Thymus (tissue), 14 donors: Measurements from ENCODE around the gene ITGAV. TPM values are rescaled to one million over a fixed set of nuclear protein-coding genes. Genes with fewer than 3 reads are reported as not detected.

ENCODE experiments used
- DNase-seq, 9 donors: peaks; one replicate each; pipeline ENCODE4 v3.0.0-alpha.2; 2013; ENCODE audit warnings: low spot score in 9 of 9, low read depth in 6 of 9, missing footprints in 1 of 9
- H3K27ac ChIP-seq, 2 donors: one replicate each; pipeline ENCODE4 v1.5.1; 2013; ENCODE audit warnings: control low read depth in 1 of 2, low read depth in 1 of 2, low read length in 1 of 2, mild to moderate bottlenecking in 1 of 2, moderate library complexity in 1 of 2
- H3K27me3 ChIP-seq, 2 donors: one replicate each; pipeline ENCODE4 v1.5.1; 2013; ENCODE audit warnings: low read length in 1 of 2; ENCODE audit not compliant: control insufficient read depth in 2 of 2, insufficient read depth in 1 of 2
- H3K36me3 ChIP-seq, 2 donors: one replicate each; pipeline ENCODE4 v1.5.1; 2013; ENCODE audit warnings: low read length in 1 of 2, mild to moderate bottlenecking in 1 of 2, moderate library complexity in 1 of 2; ENCODE audit not compliant: control insufficient read depth in 2 of 2, insufficient read depth in 2 of 2
- H3K4me1 ChIP-seq, 2 donors: one replicate each; pipeline ENCODE4 v1.5.1; 2013; ENCODE audit warnings: low read length in 2 of 2; ENCODE audit not compliant: control insufficient read depth in 2 of 2, insufficient read depth in 2 of 2
- H3K4me3 ChIP-seq, 2 donors: one replicate each; pipeline ENCODE4 v1.5.1; 2013; ENCODE audit warnings: low read length in 2 of 2, control low read depth in 1 of 2, mild to moderate bottlenecking in 1 of 2
- H3K9me3 ChIP-seq, 2 donors: one replicate each; pipeline ENCODE4 v1.5.1; 2013; ENCODE audit warnings: low read length in 1 of 2, mild to moderate bottlenecking in 1 of 2; ENCODE audit not compliant: control insufficient read depth in 2 of 2, insufficient read depth in 1 of 2
- WGBS: extraction: QIAGEN DNeasy Blood & Tissue Kit; methylation state at CpG from one replicate; pipeline ENCODE4 v1.1.7; 2013; 5-methylcytosine and 5-hydroxymethylcytosine counted together
- long read RNA-seq, 10 donors: transcript quantifications; one replicate each; lab custom pipeline, GENCODE V29; 2026
- polyA plus RNA-seq: library from polyadenylated mRNA; stranded (reverse); fragments of 200-250 nt; gene quantifications from one replicate; pipeline ENCODE4 v1.2.3, GENCODE V29; 2013
- total RNA-seq: library from RNA; stranded (reverse); fragments of 120-200 nt; gene quantifications from one replicate; pipeline ENCODE4 v1.2.4, GENCODE V29; 2013
- donor health status: healthy.

The ITGAV gene
- total RNA-seq: 44.6 TPM
- 23.9 TPM for polyA plus RNA-seq
- long read RNA-seq, donor 1, full-length matches to known transcripts: 1 of 1 reads
- long read RNA-seq, donor 1, partial matches to known transcripts: 0 of 1 reads
- long read RNA-seq, donor 1, other reads (novel, unspliced or antisense): 0 of 1 reads
- long read RNA-seq, donor 2, full-length matches to known transcripts: 1 of 1 reads
- long read RNA-seq, donor 2, partial matches to known transcripts: 0 of 1 reads
- long read RNA-seq, donor 2, other reads (novel, unspliced or antisense): 0 of 1 reads
- long read RNA-seq, donor 3, full-length matches to known transcripts: 3 of 3 reads
- long read RNA-seq, donor 3, partial matches to known transcripts: 0 of 3 reads
- long read RNA-seq, donor 3, other reads (novel, unspliced or antisense): 0 of 3 reads
- long read RNA-seq, donor 4, full-length matches to known transcripts: 2 of 2 reads
- long read RNA-seq, donor 4, partial matches to known transcripts: 0 of 2 reads
- long read RNA-seq, donor 4, other reads (novel, unspliced or antisense): 0 of 2 reads
- long read RNA-seq, donor 5, full-length matches to known transcripts: 2 of 2 reads
- long read RNA-seq, donor 5, partial matches to known transcripts: 0 of 2 reads
- long read RNA-seq, donor 5, other reads (novel, unspliced or antisense): 0 of 2 reads
- long read RNA-seq, donor 6: 0 reads
- long read RNA-seq, donor 7, full-length matches to known transcripts: 1 of 1 reads
- long read RNA-seq, donor 7, partial matches to known transcripts: 0 of 1 reads
- long read RNA-seq, donor 7, other reads (novel, unspliced or antisense): 0 of 1 reads
- long read RNA-seq, donor 8, full-length matches to known transcripts: 2 of 8 reads
- long read RNA-seq, donor 8, partial matches to known transcripts: 6 of 8 reads
- long read RNA-seq, donor 8, other reads (novel, unspliced or antisense): 0 of 8 reads
- long read RNA-seq, donor 9, full-length matches to known transcripts: 2 of 2 reads
- long read RNA-seq, donor 9, partial matches to known transcripts: 0 of 2 reads
- long read RNA-seq, donor 9, other reads (novel, unspliced or antisense): 0 of 2 reads
- long read RNA-seq, donor 10: 0 reads

GRCh38 chr2:186589612-186590349 is at the start of gene ITGAV:
ITGAV (plus strand) TSS chr2:186590056; CDS start chr2:186590339, 283 bp downstream.
- Histone ChIP-seq H3K27ac (peak within 1 kb of the TSS; percentile 77 to 80), H3K27me3 (no peaks in the 10 kb centered on the region), H3K36me3 (no peaks in the 10 kb centered on the region), H3K4me1 (peaks cover 3 to 6% of the 10 kb centered on the region in 2 donors), H3K4me3 (peak within 1 kb of the TSS; percentile 69 to 88), H3K9me3 (no peaks in the 10 kb centered on the region)
- WGBS: under 1% methylated on average over 71 of the region's 71 CpGs
- peak in 8 of 9 donors; percentile 45 to 88 (median 74) for DNase-seq

- H3K4me1 ChIP-seq: no peaks in the 10 kb centered on the region
- H3K27ac ChIP-seq: peak overlapping the region in 1 of 2 donors; percentile 15
- no peaks in the 10 kb centered on the region for H3K36me3 ChIP-seq
- H3K9me3 ChIP-seq: no peaks in the 10 kb centered on the region
- H3K27me3 ChIP-seq: no peaks in the 10 kb centered on the region
- no peak for DNase-seq
- WGBS: 96% methylated on average over 4 of the region's 4 CpGs
- H3K4me3 ChIP-seq: no peak overlapping the region
These were observed 48.9 kb upstream of the ITGAV start for GRCh38 chr2:186540941-186541340.

GRCh38 chr2:186542002-186542401 is 47.9 kb upstream of the ITGAV start:
- H3K27me3 ChIP-seq: no peaks in the 10 kb centered on the region
- H3K4me1 ChIP-seq: no peaks in the 10 kb centered on the region
- no peaks in the 10 kb centered on the region for H3K36me3 ChIP-seq
- no peak overlapping the region for H3K4me3 ChIP-seq
- H3K27ac ChIP-seq: peak overlapping the region in 1 of 2 donors; percentile 28
- WGBS: 94% methylated on average over 4 of the region's 4 CpGs
- H3K9me3 ChIP-seq: no peaks in the 10 kb centered on the region
- DNase-seq: no peak

- H3K9me3 ChIP-seq: no peaks in the 10 kb centered on the region
- peak overlapping the region; percentile 54 to 65 for H3K27ac ChIP-seq
- H3K4me3 ChIP-seq: no peak overlapping the region
- no peaks in the 10 kb centered on the region for H3K27me3 ChIP-seq
- no peaks in the 10 kb centered on the region for H3K4me1 ChIP-seq
- no peak for DNase-seq
- WGBS: 93% methylated on average over 3 of the region's 3 CpGs
- H3K36me3 ChIP-seq: no peaks in the 10 kb centered on the region
These were observed 46.2 kb upstream of the ITGAV start for GRCh38 chr2:186543561-186544131.

GRCh38 chr2:186544255-186544675 is 45.6 kb upstream of the ITGAV start:
- peak in 2 of 9 donors; percentile 6 to 27 for DNase-seq

GRCh38 chr2:186546846-186547245 is 43.0 kb upstream of the ITGAV start:
- no peak for DNase-seq
- Histone ChIP-seq H3K36me3 (no peaks in the 10 kb centered on the region), H3K4me3 (no peak overlapping the region), H3K27me3 (no peaks in the 10 kb centered on the region), H3K27ac (no peak overlapping the region), H3K4me1 (no peaks in the 10 kb centered on the region), H3K9me3 (no peaks in the 10 kb centered on the region)
- WGBS: 0% methylated on average over 1 of the region's 1 CpG

More at GRCh38 chr2:186544255-186544675, 45.6 kb upstream of the ITGAV start:
- H3K4me3 ChIP-seq: no peak overlapping the region
- H3K27me3 ChIP-seq: no peaks in the 10 kb centered on the region
- no peaks in the 10 kb centered on the region for H3K36me3 ChIP-seq
- H3K27ac ChIP-seq: peak overlapping the region in 1 of 2 donors; percentile 54
- 97% methylated on average over 1 of the region's 1 CpG for WGBS
- no peaks in the 10 kb centered on the region for H3K9me3 ChIP-seq
- no peaks in the 10 kb centered on the region for H3K4me1 ChIP-seq

GRCh38 chr2:186551323-186552050 is 38.4 kb upstream of the ITGAV start:
- H3K9me3 ChIP-seq: no peaks in the 10 kb centered on the region
- no peak overlapping the region for H3K27ac ChIP-seq
- no peaks in the 10 kb centered on the region for H3K27me3 ChIP-seq
- H3K36me3 ChIP-seq: no peaks in the 10 kb centered on the region
- no peaks in the 10 kb centered on the region for H3K4me1 ChIP-seq
- H3K4me3 ChIP-seq: no peak overlapping the region
- WGBS: 85% methylated on average over 8 of the region's 8 CpGs
- DNase-seq: no peak

GRCh38 chr2:186554429-186554828 is 35.4 kb upstream of the ITGAV start:
- H3K27me3 ChIP-seq: no peaks in the 10 kb centered on the region
- H3K4me1 ChIP-seq: no peaks in the 10 kb centered on the region
- H3K4me3 ChIP-seq: no peak overlapping the region
- 94% methylated on average over 1 of the region's 1 CpG for WGBS
- DNase-seq: no peak
- no peaks in the 10 kb centered on the region for H3K36me3 ChIP-seq
- H3K9me3 ChIP-seq: no peaks in the 10 kb centered on the region
- no peak overlapping the region for H3K27ac ChIP-seq
